ENCODE measurements around the gene PGC.
A peak's percentile ranks its signal among the peaks of the same experiment; 100 is the strongest.

PGC gene

DNA sequence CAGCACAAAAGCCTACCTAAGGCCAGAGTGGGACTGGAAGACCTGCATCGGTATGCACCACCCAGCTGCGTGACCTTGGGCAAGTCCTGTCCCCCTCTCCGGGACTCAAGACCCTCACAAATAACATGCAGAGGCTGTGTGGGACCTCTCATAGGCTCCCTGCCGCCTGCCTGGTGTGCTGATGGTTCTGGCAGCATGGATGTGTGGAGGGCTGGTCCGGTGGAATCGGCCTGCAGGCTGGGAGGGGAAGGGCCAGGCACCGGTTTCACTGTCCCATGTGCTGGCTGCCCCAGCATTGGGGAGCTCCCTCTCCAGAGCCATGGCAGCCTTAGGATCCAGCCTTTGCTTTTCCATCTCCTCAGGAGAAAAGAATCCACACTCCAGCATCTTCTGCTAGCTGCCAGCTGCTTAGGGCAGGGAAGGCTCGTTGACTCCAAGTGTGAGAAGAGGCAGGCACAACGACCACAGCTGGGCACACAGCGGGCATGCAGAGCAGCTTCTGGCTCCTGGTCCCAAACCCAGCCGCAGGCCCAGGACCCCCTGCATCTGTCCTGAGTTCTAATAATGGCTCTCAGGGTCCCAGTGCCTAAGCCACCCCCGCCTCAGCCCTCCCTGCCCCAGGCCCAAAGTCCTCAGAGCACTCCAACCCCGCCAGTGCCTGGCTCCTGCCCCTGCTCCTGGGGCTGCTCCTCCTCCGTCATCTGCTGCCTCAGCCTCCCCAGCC lies 44.3 kb downstream of the PGC start:
- Histone ChIP-seq H3K4me2 (ENCODE audit: low read length) (no peak overlapping the region), H2AK5ac (ENCODE audit: low read length) (no peak overlapping the region), H3K14ac (ENCODE audit: low read length) (no peak overlapping the region), H3K79me2 (ENCODE audit: control insufficient read depth, insufficient read depth, low read length, poor library complexity) (no peaks in the 10 kb centered on the region), H2BK5ac (ENCODE audit: low read depth, low read length, poor library complexity) (no peak overlapping the region), H2BK12ac (ENCODE audit: low read length) (no peak overlapping the region), H3K9ac (ENCODE audit: low read length) (no peak overlapping the region), H3K4ac (ENCODE audit: low read depth, low read length) (no peak overlapping the region), H3K4me3 (ENCODE audit: low read depth, low read length) (no peak overlapping the region), H3K9me3 (ENCODE audit: insufficient read depth, low read depth, low read length) (no peaks in the 10 kb centered on the region), H2BK120ac (ENCODE audit: insufficient read depth, low read length, poor library complexity) (no peak overlapping the region), H3K18ac (ENCODE audit: low read length) (no peak overlapping the region), H3K79me1 (ENCODE audit: low read length) (peaks cover 5% of the 10 kb centered on the region), H3K27me3 (ENCODE audit: insufficient read depth, low read length) (no peaks in the 10 kb centered on the region), H3K27ac (ENCODE audit: low read depth, low read length) (no peak overlapping the region), H4K91ac (ENCODE audit: low read depth, low read length) (no peak overlapping the region), H3K4me1 (ENCODE audit: control insufficient read depth in 1 of 2, insufficient read depth in 2 of 2, low read length in 2 of 2) (peaks cover 13 to 17% of the 10 kb centered on the region in 2 experiments), H4K12ac (ENCODE audit: low read depth, low read length) (no peak overlapping the region), H4K8ac (ENCODE audit: low read depth, low read length) (no peak overlapping the region), H3K36me3 (ENCODE audit: control insufficient read depth in 1 of 2, insufficient read depth in 2 of 2, low read length in 2 of 2) (no peaks in the 10 kb centered on the region), H2AFZ (ENCODE audit: insufficient read depth, low read length, poor library complexity) (no peak overlapping the region), H3K23ac (ENCODE audit: low read length) (no peak overlapping the region)
- WGBS (ENCODE audit: extremely low coverage, insufficient coverage, insufficient read length), result no CpG with 5 or more reads among the region's 14 CpGs
- no peak for DNase-seq

DNA sequence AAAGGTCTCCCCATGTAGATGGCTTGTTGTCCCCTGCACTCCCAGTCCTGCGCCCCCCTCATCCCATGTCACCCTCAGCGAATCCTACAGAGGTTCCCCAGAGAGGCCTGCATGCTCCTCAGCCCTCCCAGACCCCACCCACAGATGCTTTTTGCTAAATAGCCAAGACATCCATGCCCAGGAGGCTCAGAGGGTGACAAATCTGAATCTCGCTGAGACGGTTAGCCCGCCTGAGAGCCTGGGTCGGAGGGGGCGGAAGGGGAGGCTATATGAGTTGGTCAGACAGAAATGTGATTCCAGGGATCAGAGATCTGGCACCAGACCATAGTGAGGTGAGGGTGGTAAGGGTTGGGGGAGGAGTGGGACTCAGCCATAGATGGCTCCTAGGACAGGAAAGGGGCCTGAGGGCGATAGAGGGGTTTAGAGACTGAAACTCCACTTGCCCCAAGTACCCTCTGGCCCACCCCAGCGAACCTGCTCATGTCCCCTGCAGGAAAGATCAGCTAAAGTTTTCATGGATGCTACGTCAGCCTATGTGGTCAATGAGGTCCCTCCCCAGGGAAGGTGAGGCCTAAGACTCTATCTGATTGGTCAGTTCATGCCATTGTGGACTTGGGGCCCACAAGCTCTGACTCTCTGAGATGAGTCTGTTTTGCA lies 45.0 kb downstream of the PGC start:
- no peaks in the 10 kb centered on the region for H3K36me3 ChIP-seq (ENCODE audit: control insufficient read depth in 1 of 2, insufficient read depth in 2 of 2, low read length in 2 of 2)
- no peak overlapping the region for H3K4me2 ChIP-seq (ENCODE audit: low read length)
- no peak overlapping the region for H4K91ac ChIP-seq (ENCODE audit: low read depth, low read length)
- H3K27ac ChIP-seq (ENCODE audit: low read depth, low read length), result no peak overlapping the region
- H2BK120ac ChIP-seq (ENCODE audit: insufficient read depth, low read length, poor library complexity), result no peak overlapping the region
- no peak overlapping the region for H3K4ac ChIP-seq (ENCODE audit: low read depth, low read length)
- H4K12ac ChIP-seq (ENCODE audit: low read depth, low read length), result no peak overlapping the region
- peaks cover 13 to 17% of the 10 kb centered on the region in 2 experiments for H3K4me1 ChIP-seq (ENCODE audit: control insufficient read depth in 1 of 2, insufficient read depth in 2 of 2, low read length in 2 of 2)
- no peak overlapping the region for H4K8ac ChIP-seq (ENCODE audit: low read depth, low read length)
- no peak overlapping the region for H3K14ac ChIP-seq (ENCODE audit: low read length)
- no peak overlapping the region for H3K18ac ChIP-seq (ENCODE audit: low read length)
- no peak overlapping the region for H3K23ac ChIP-seq (ENCODE audit: low read length)
- no peak overlapping the region for H2BK12ac ChIP-seq (ENCODE audit: low read length)
- H3K4me3 ChIP-seq (ENCODE audit: low read depth, low read length), result no peak overlapping the region
- H2AK5ac ChIP-seq (ENCODE audit: low read length), result no peak overlapping the region
- no peaks in the 10 kb centered on the region for H3K79me2 ChIP-seq (ENCODE audit: control insufficient read depth, insufficient read depth, low read length, poor library complexity)
- no peak for DNase-seq
- peaks cover 5% of the 10 kb centered on the region for H3K79me1 ChIP-seq (ENCODE audit: low read length)
- H2BK5ac ChIP-seq (ENCODE audit: low read depth, low read length, poor library complexity), result no peak overlapping the region
- no peak overlapping the region for H2AFZ ChIP-seq (ENCODE audit: insufficient read depth, low read length, poor library complexity)
- no peak overlapping the region for H3K9ac ChIP-seq (ENCODE audit: low read length)
- no peaks in the 10 kb centered on the region for H3K27me3 ChIP-seq (ENCODE audit: insufficient read depth, low read length)
- no peaks in the 10 kb centered on the region for H3K9me3 ChIP-seq (ENCODE audit: insufficient read depth, low read depth, low read length)
- no CpG with 5 or more reads among the region's 10 CpGs for WGBS (ENCODE audit: extremely low coverage, insufficient coverage, insufficient read length)

GRCh38 chr6:41700463-41701347 lies 46.5 kb downstream of the PGC start:
- Histone ChIP-seq H2AK5ac (ENCODE audit: low read length) (no peak overlapping the region), H3K14ac (ENCODE audit: low read length) (no peak overlapping the region), H3K36me3 (ENCODE audit: control insufficient read depth in 1 of 2, insufficient read depth in 2 of 2, low read length in 2 of 2) (no peaks in the 10 kb centered on the region), H3K4me2 (ENCODE audit: low read length) (no peak overlapping the region), H4K91ac (ENCODE audit: low read depth, low read length) (no peak overlapping the region), H3K79me2 (ENCODE audit: control insufficient read depth, insufficient read depth, low read length, poor library complexity) (no peaks in the 10 kb centered on the region), H2AFZ (ENCODE audit: insufficient read depth, low read length, poor library complexity) (no peak overlapping the region), H3K4me3 (ENCODE audit: low read depth, low read length) (no peak overlapping the region), H3K27me3 (ENCODE audit: insufficient read depth, low read length) (no peaks in the 10 kb centered on the region), H4K8ac (ENCODE audit: low read depth, low read length) (no peak overlapping the region), H2BK5ac (ENCODE audit: low read depth, low read length, poor library complexity) (no peak overlapping the region), H3K4ac (ENCODE audit: low read depth, low read length) (no peak overlapping the region), H3K27ac (ENCODE audit: low read depth, low read length) (no peak overlapping the region), H3K9ac (ENCODE audit: low read length) (no peak overlapping the region), H3K18ac (ENCODE audit: low read length) (no peak overlapping the region), H2BK12ac (ENCODE audit: low read length) (no peak overlapping the region), H2BK120ac (ENCODE audit: insufficient read depth, low read length, poor library complexity) (no peak overlapping the region), H3K9me3 (ENCODE audit: insufficient read depth, low read depth, low read length) (no peaks in the 10 kb centered on the region), H3K23ac (ENCODE audit: low read length) (no peak overlapping the region), H3K4me1 (ENCODE audit: control insufficient read depth in 1 of 2, insufficient read depth in 2 of 2, low read length in 2 of 2) (peaks cover 13 to 15% of the 10 kb centered on the region in 2 experiments), H3K79me1 (ENCODE audit: low read length) (peaks cover 5% of the 10 kb centered on the region), H4K12ac (ENCODE audit: low read depth, low read length) (no peak overlapping the region)
- WGBS (ENCODE audit: extremely low coverage, insufficient coverage, insufficient read length), result no CpG with 5 or more reads among the region's 20 CpGs
- no peak for DNase-seq

DNA sequence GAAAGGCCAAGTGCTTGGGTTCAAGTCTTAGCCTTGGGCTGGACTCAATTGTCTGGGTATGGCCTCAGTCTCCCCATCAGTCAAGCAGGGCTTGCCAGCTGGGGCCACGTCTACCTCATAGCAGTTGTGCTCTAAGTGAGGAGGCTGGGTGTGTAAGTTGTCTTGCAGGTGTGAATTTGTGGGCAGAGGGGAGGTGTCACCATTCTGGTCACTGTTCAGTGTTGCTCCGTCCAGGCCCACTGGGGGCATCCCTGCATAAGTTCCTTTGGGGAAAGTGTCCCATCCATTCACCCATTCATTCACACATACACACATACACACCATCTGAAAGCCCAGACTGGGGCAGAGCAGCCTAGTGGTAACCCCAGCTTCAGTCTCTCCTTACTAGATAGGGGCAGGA lies 48.1 kb downstream of the PGC start:
- H3K9ac ChIP-seq (ENCODE audit: low read length), result no peak overlapping the region
- H2BK120ac ChIP-seq (ENCODE audit: insufficient read depth, low read length, poor library complexity), result peak overlapping the region; percentile 4
- no peak overlapping the region for H3K23ac ChIP-seq (ENCODE audit: low read length)
- peak overlapping the region; percentile 67 for H3K27ac ChIP-seq (ENCODE audit: low read depth, low read length)
- H3K4me1 ChIP-seq (ENCODE audit: control insufficient read depth in 1 of 2, insufficient read depth in 2 of 2, low read length in 2 of 2), result peaks cover 13 to 15% of the 10 kb centered on the region in 2 experiments
- H3K4me3 ChIP-seq (ENCODE audit: low read depth, low read length), result no peak overlapping the region
- H4K12ac ChIP-seq (ENCODE audit: low read depth, low read length), result no peak overlapping the region
- H4K91ac ChIP-seq (ENCODE audit: low read depth, low read length), result peak overlapping the region; percentile 69
- no peaks in the 10 kb centered on the region for H3K27me3 ChIP-seq (ENCODE audit: insufficient read depth, low read length)
- peaks cover 5% of the 10 kb centered on the region for H3K79me1 ChIP-seq (ENCODE audit: low read length)
- H3K36me3 ChIP-seq (ENCODE audit: control insufficient read depth in 1 of 2, insufficient read depth in 2 of 2, low read length in 2 of 2), result no peaks in the 10 kb centered on the region
- H3K9me3 ChIP-seq (ENCODE audit: insufficient read depth, low read depth, low read length), result no peaks in the 10 kb centered on the region
- peak overlapping the region; percentile 47 for H2BK5ac ChIP-seq (ENCODE audit: low read depth, low read length, poor library complexity)
- H3K79me2 ChIP-seq (ENCODE audit: control insufficient read depth, insufficient read depth, low read length, poor library complexity), result peaks cover under 1% of the 10 kb centered on the region
- H2AFZ ChIP-seq (ENCODE audit: insufficient read depth, low read length, poor library complexity), result no peak overlapping the region
- no peak overlapping the region for H2AK5ac ChIP-seq (ENCODE audit: low read length)
- no peak overlapping the region for H3K4ac ChIP-seq (ENCODE audit: low read depth, low read length)
- peak overlapping the region; percentile 4 for H3K18ac ChIP-seq (ENCODE audit: low read length)
- H2BK12ac ChIP-seq (ENCODE audit: low read length), result peak overlapping the region; percentile 0
- H4K8ac ChIP-seq (ENCODE audit: low read depth, low read length), result peak overlapping the region; percentile 30
- H3K4me2 ChIP-seq (ENCODE audit: low read length), result no peak overlapping the region
- H3K14ac ChIP-seq (ENCODE audit: low read length), result peak overlapping the region; percentile 4
- DNase-seq, result no peak
- no CpG with 5 or more reads among the region's 2 CpGs for WGBS (ENCODE audit: extremely low coverage, insufficient coverage, insufficient read length)

All from trophoblast cell (in vitro differentiated cells and primary cell).